K562 (cell line): ENCODE measurements around the gene SYNPO2. TPM values are rescaled to one million over a fixed set of nuclear protein-coding genes. Genes with fewer than 3 reads are reported as not detected.
A peak's percentile ranks its signal among the peaks of the same experiment; 100 is the strongest.

Experiments
- ATF4 ChIP-seq: fragments of 450-650 bp; formaldehyde crosslinking; IDR thresholded peaks from 2 replicates; pipeline ENCODE4 v1.4.0; 2022; ENCODE audit warnings: mild to moderate bottlenecking, moderate library complexity
- CEBPG ChIP-seq, 3 experiments: fragments of 200-800 bp in 1 of 3; sonication (Bioruptor generic) in 1 of 3; sonication (generic) in 1 of 3; formaldehyde crosslinking in 1 of 3; IDR thresholded peaks in 2 of 3; conservative IDR thresholded peaks in 1 of 3; 2 replicates each; pipeline versions ENCODE4 v1.6.1 to v1.8.0; 2016 to 2022; ENCODE audit warnings: missing compliant biosample characterization in 2 of 3, missing genetic modification characterization in 2 of 3, mild to moderate bottlenecking in 1 of 3, missing genetic modification reagents in 1 of 3
- CHD7 ChIP-seq: fragments of 200-600 bp; sonication (generic); IDR thresholded peaks from one replicate; pipeline ENCODE4 v1.6.1; 2012; ENCODE audit warnings: mild to moderate bottlenecking, low read depth, low read length, inconsistent platforms
- ETV1 ChIP-seq: fragments of 450-650 bp; conservative IDR thresholded peaks from 2 replicates; pipeline ENCODE4 v1.6.1; 2016; ENCODE audit warnings: missing genetic modification characterization, control low read depth, low read depth, missing compliant biosample characterization
- FOSL1 ChIP-seq: fragments of 200-800 bp; sonication (Bioruptor generic); conservative IDR thresholded peaks from 2 replicates; pipeline ENCODE4 v1.6.1; 2016; ENCODE audit warnings: missing genetic modification characterization, missing compliant biosample characterization
- HDGF ChIP-seq: fragments of 450-650 bp; IDR thresholded peaks from 2 replicates; pipeline ENCODE4 v1.6.1; 2016
- JUN ChIP-seq, 2 experiments: sonication (generic) in 1 of 2; formaldehyde crosslinking in 1 of 2; IDR thresholded peaks; 2 replicates each; pipeline versions ENCODE4 v1.6.1 to v1.8.0; 2012 to 2022; ENCODE audit warnings: borderline replicate concordance in 2 of 2, mild to moderate bottlenecking in 2 of 2, improper control_type of control experiment in 1 of 2, low read depth in 1 of 2, low read length in 1 of 2, missing genetic modification reagents in 1 of 2
- KAT8 ChIP-seq: fragments of 450-650 bp; IDR thresholded peaks from 2 replicates; pipeline ENCODE4 v1.6.1; 2016; ENCODE audit warnings: low read depth, mild to moderate bottlenecking
- MAFG ChIP-seq: fragments of 450-650 bp; conservative IDR thresholded peaks from 2 replicates; pipeline ENCODE4 v1.6.1; 2016; ENCODE audit warnings: missing genetic modification characterization, missing compliant biosample characterization
- POLR2A ChIP-seq: fragments of 450-650 bp; conservative IDR thresholded peaks from 2 replicates; pipeline ENCODE4 v1.6.1; 2016
- SMARCA4 ChIP-seq: fragments of 450-650 bp; IDR thresholded peaks from 2 replicates; pipeline ENCODE4 v1.6.1; 2016
- SMARCA5 ChIP-seq: fragments of 450-650 bp; IDR thresholded peaks from 2 replicates; pipeline ENCODE4 v1.6.1; 2016
- TRIM24 ChIP-seq, 2 experiments: fragments of 450-650 bp; IDR thresholded peaks; 2 replicates each; pipeline ENCODE4 v1.6.1; 2016
- ZNF143 ChIP-seq: sonication (generic); formaldehyde crosslinking; IDR thresholded peaks from 2 replicates; pipeline ENCODE4 v1.9.0; 2022; ENCODE audit warnings: mild to moderate bottlenecking, missing genetic modification reagents
- ZNF280A ChIP-seq: fragments of 450-650 bp; IDR thresholded peaks from 2 replicates; pipeline ENCODE4 v1.6.1; 2018; ENCODE audit warnings: mild to moderate bottlenecking, low read depth; ENCODE audit not compliant: partially characterized antibody
- polyA plus RNA-seq, 8 experiments: library from polyadenylated mRNA; depleted of rRNA in 4 of 8; stranded (reverse) in 5 of 8; unstranded in 3 of 8; fragments of >200 nt; fragmentation: Nextera tagmentation in 2 of 8; fragmentation: Illumina TruSeq in 1 of 8; extraction: Ambion mirVana in 2 of 8; extraction: Trizol in 1 of 8; gene quantifications; 2 replicates each; pipeline versions ENCODE4 v1.2.1 to v1.2.3, GENCODE V29; 2011 to 2014; ENCODE audit warnings: inconsistent platforms in 1 of 8, missing spikeins in 1 of 8
- total RNA-seq, 7 experiments: library from RNA; depleted of rRNA in 6 of 7; stranded (reverse); fragments of >200 nt in 6 of 7; fragmentation: Illumina TruSeq in 2 of 7; extraction: Trizol in 2 of 7; gene quantifications; 2 replicates each; pipeline versions ENCODE4 v1.2.1 to v1.2.3, GENCODE V29; 2011 to 2021; ENCODE audit warnings: low replicate concordance in 1 of 7

SYNPO2 gene
- total and polyA plus RNA-seq, 9 of the 15 experiments (the other 6 are each of a cell fraction or from before 2014, with no cell fraction given) = 0.03 to 0.18 TPM; not detected in 7

- TF ChIP-seq ZNF280A = no peak
- peak; percentile 72; the same call in 1 of the 2 replicates for TF ChIP-seq ATF4 (CRISPR knock-in tag)
- TF ChIP-seq TRIM24 (IDR thresholded peaks at IDR 0.05) = peak in 1 of 2 experiments; percentile 56; a peak in 2 of 4 replicates
- TF ChIP-seq FOSL1 (tag) = peak; percentile 75
- TF ChIP-seq KAT8 = no peak
- no peak for TF ChIP-seq HDGF
- TF ChIP-seq MAFG (tag) = peak; percentile 58
- TF ChIP-seq ETV1 = peak; percentile 69
- TF ChIP-seq CEBPG (CRISPR knock-in tag; IDR thresholded peaks at IDR 0.05) = no peak
- peak in 1 of 2 experiments; percentile 96; a peak in 2 of 4 replicates for TF ChIP-seq CEBPG (tag; conservative IDR thresholded peaks at IDR 0.05 in 1 of 2, IDR thresholded peaks at IDR 0.05 in 1 of 2)
- no peak for TF ChIP-seq ZNF143 (CRISPR knock-in tag)
- no peak for TF ChIP-seq POLR2A
- TF ChIP-seq JUN (IDR thresholded peaks at IDR 0.05; ENCODE audit: borderline replicate concordance, low read depth, low read length) = peak; percentile 56; the same call in 1 of the 2 replicates
- no peak for TF ChIP-seq JUN (CRISPR knock-in tag; IDR thresholded peaks at IDR 0.05; ENCODE audit: borderline replicate concordance)
- TF ChIP-seq SMARCA4 = peak; percentile 16; the same call in 1 of the 2 replicates
- TF ChIP-seq CHD7 = no peak
- no peak for TF ChIP-seq SMARCA5
Observed at GRCh38 chr4:119103263-119103662, 214.6 kb downstream of the SYNPO2 start (continued).
